Measurements from ENCODE around the gene MAMLD1. TPM values are rescaled to one million over a fixed set of nuclear protein-coding genes. Genes with fewer than 3 reads are reported as not detected.
"Not testable (repeated sequence)": the region's sequence is repeated elsewhere in the genome, so short reads cannot be mapped to it uniquely, and the experiment has no call there.

Gene MAMLD1
- total and polyA plus RNA-seq, 2 of the 8 experiments (the other 6 are each of a cell fraction or from before 2014, with no cell fraction given), result 0.09 to 0.26 TPM

- FAIRE-seq; H3K4me1 ChIP-seq (replicated peaks in 1 of 4; ENCODE audit: control insufficient read depth in 3 of 4, insufficient read depth in 4 of 4, low read length in 3 of 4); DNase-seq (ENCODE audit: low read depth in 1 of 2, low spot score in 2 of 2); H3K9ac ChIP-seq (replicated peaks in 1 of 4; ENCODE audit: extremely low read depth in 1 of 4, low read depth in 3 of 4, low read length in 3 of 4); H2BK5ac ChIP-seq (ENCODE audit: low read depth, low read length); H3K23ac ChIP-seq (ENCODE audit: insufficient read length); H3K23me2 ChIP-seq (ENCODE audit: low read depth, low read length); H3K79me2 ChIP-seq (ENCODE audit: control insufficient read depth in 1 of 2, insufficient read depth in 2 of 2, low read length in 2 of 2); H3K27ac ChIP-seq (ENCODE audit: low read depth, low read length); H4K5ac ChIP-seq (ENCODE audit: insufficient read length, low read depth, low read length); H3K36me3 ChIP-seq (ENCODE audit: control insufficient read depth in 2 of 4, insufficient read depth in 4 of 4, low read length in 3 of 4); H4K8ac ChIP-seq (ENCODE audit: extremely low read depth, insufficient read depth, low read length); H4K91ac ChIP-seq (replicated peaks; ENCODE audit: insufficient read length, low read length); H3K56ac ChIP-seq (replicated peaks; ENCODE audit: insufficient read length, low read depth, low read length); H4K20me1 ChIP-seq (replicated peaks in 1 of 2; ENCODE audit: control insufficient read depth in 1 of 2, insufficient read depth in 2 of 2, low read length in 2 of 2); H3K79me1 ChIP-seq (ENCODE audit: low read depth, low read length); H3K18ac ChIP-seq (ENCODE audit: extremely low read depth, low read length); H2BK120ac ChIP-seq (replicated peaks; ENCODE audit: low read depth, low read length); H3K14ac ChIP-seq (ENCODE audit: insufficient read length); H3K4ac ChIP-seq (replicated peaks; ENCODE audit: insufficient read length, low read depth, low read length); H2AK5ac ChIP-seq (ENCODE audit: low read depth, low read length); H3K9me3 ChIP-seq (ENCODE audit: insufficient read depth in 2 of 2, low read depth in 1 of 2, low read length in 1 of 2); CTCF ChIA-PET (ENCODE audit: partially characterized antibody); H2BK12ac ChIP-seq (ENCODE audit: low read depth, low read length); H2BK15ac ChIP-seq (ENCODE audit: low read length); H3K4me2 ChIP-seq (ENCODE audit: insufficient read depth in 1 of 2, low read depth in 2 of 2, low read length in 2 of 2); POLR2A ChIA-PET (ENCODE audit: partially characterized antibody); H3K4me3 ChIP-seq (ENCODE audit: extremely low read depth in 1 of 4, insufficient read depth in 2 of 4, low read depth in 3 of 4, low read length in 4 of 4); H2BK20ac ChIP-seq (ENCODE audit: low read length); H2AFZ ChIP-seq (ENCODE audit: low read length); H3K27me3 ChIP-seq (replicated peaks in 1 of 4; ENCODE audit: control insufficient read depth in 3 of 4, extremely low read depth in 1 of 4, insufficient read depth in 3 of 4, low read length in 3 of 4): not testable (repeated sequence)
- WGBS, 2 experiments (ENCODE audit: extremely low coverage in 1 of 2, insufficient coverage in 1 of 2, insufficient read length in 1 of 2, insufficient replicate concordance in 2 of 2, low coverage in 1 of 2, low lambda C conversion rate in 2 of 2, missing lambda C conversion rate in 1 of 2), result no CpG with 5 or more reads among the region's 3 CpGs
These were observed 22.8 kb upstream of the MAMLD1 start for GRCh38 chrX:150340326-150340725.
